ENCODE results near the gene PIEZO2.

PIEZO2 gene

GRCh38 chr18:10718809-10719208, 430.6 kb downstream of the PIEZO2 start:
- no peak for DNase-seq

GRCh38 chr18:10715791-10716190, 433.6 kb downstream of the PIEZO2 start:
- no peak for DNase-seq

- DNase-seq = no peak
Measured at GRCh38 chr18:10713409-10713808, 436.0 kb downstream of the PIEZO2 start.

- no peak for DNase-seq
Measured at GRCh38 chr18:10707294-10707693, 442.1 kb downstream of the PIEZO2 start.

GRCh38 chr18:10705786-10706185, 443.6 kb downstream of the PIEZO2 start:
- DNase-seq = no peak

GRCh38 chr18:10705291-10705690, 444.1 kb downstream of the PIEZO2 start:
- DNase-seq = no peak

GRCh38 chr18:10702206-10702605, 447.2 kb downstream of the PIEZO2 start:
- DNase-seq = no peak

- no peak for DNase-seq
Measured at GRCh38 chr18:10690366-10690765, 459.0 kb downstream of the PIEZO2 start.

- DNase-seq = no peak
Measured at GRCh38 chr18:10690035-10690329, 459.4 kb downstream of the PIEZO2 start.

- DNase-seq = no peak
Measured at GRCh38 chr18:10689236-10690034, 459.9 kb downstream of the PIEZO2 start.

- no peak for DNase-seq
Measured at GRCh38 chr18:10688766-10689165, 460.6 kb downstream of the PIEZO2 start.

GRCh38 chr18:10687161-10687925, 462.0 kb downstream of the PIEZO2 start:
- no peak for DNase-seq

- DNase-seq = no peak
Measured at GRCh38 chr18:10686308-10686707, 463.1 kb downstream of the PIEZO2 start.

- DNase-seq = no peak
Measured at GRCh38 chr18:10685484-10685883, 463.9 kb downstream of the PIEZO2 start.

- no peak for DNase-seq
Measured at GRCh38 chr18:10682368-10682714, 467.0 kb downstream of the PIEZO2 start.

GRCh38 chr18:10681581-10682367, 467.6 kb downstream of the PIEZO2 start:
- DNase-seq = no peak

- no peak for DNase-seq
Measured at GRCh38 chr18:10680271-10680596, 469.1 kb downstream of the PIEZO2 start.

- DNase-seq = no peak
Measured at GRCh38 chr18:10679557-10680270, 469.7 kb downstream of the PIEZO2 start.

- no peak for DNase-seq
Measured at GRCh38 chr18:10671441-10671840, 477.9 kb downstream of the PIEZO2 start.

- no peak for DNase-seq
Measured at GRCh38 chr18:10670856-10671255, 478.5 kb downstream of the PIEZO2 start.

GRCh38 chr18:10669441-10670100, 479.8 kb downstream of the PIEZO2 start:
- no peak for DNase-seq

- DNase-seq = no peak
Measured at GRCh38 chr18:10663750-10664149, 485.6 kb downstream of the PIEZO2 start.

- no peak for DNase-seq
Measured at GRCh38 chr18:10661317-10661716, 488.1 kb downstream of the PIEZO2 start.

All from NCI-H1436 (cell line).